Left colon (tissue), 2 donors: Measurements from ENCODE around the gene SP6. TPM values are rescaled to one million over a fixed set of nuclear protein-coding genes. Genes with fewer than 3 reads are reported as not detected.

ENCODE experiments used
- ATAC-seq: fragments of 200-7000 bp; cut with Tn5 transposase; one replicate; pipeline ENCODE4 v1.9.1; 2020; ENCODE audit warnings: mild to moderate bottlenecking, moderate library complexity
- DNase-seq, 2 donors: peaks; one replicate each; pipeline ENCODE4 v3.0.0-alpha.2; 2020
- intact Hi-C, 2 donors: fragments of 100-400 bp; cut with DNase I in 1 of 2; cut with micrococcal nuclease in 1 of 2; formaldehyde crosslinking; loops; one replicate each; pipeline versions ENCODE4 v1.11.2 to v1.14.0; 2022; cut with DNase I, micrococcal nuclease
- total RNA-seq, 2 donors: library from RNA; stranded (reverse); fragmentation: NEBNext Ultra II Directional; extraction: Animal tissue kit (Norgen Biotek cat#: 25700); gene quantifications; one replicate each; pipeline ENCODE4 v1.2.1, GENCODE V29; 2021
- donor health status: DM: no; HTN: no; CAD: no.
- donor health status: DM: yes; HTN: yes; CAD: no.

Gene SP6
- total RNA-seq, 2 donors from 2014 or later = 4.4 to 20.5 TPM

DNA sequence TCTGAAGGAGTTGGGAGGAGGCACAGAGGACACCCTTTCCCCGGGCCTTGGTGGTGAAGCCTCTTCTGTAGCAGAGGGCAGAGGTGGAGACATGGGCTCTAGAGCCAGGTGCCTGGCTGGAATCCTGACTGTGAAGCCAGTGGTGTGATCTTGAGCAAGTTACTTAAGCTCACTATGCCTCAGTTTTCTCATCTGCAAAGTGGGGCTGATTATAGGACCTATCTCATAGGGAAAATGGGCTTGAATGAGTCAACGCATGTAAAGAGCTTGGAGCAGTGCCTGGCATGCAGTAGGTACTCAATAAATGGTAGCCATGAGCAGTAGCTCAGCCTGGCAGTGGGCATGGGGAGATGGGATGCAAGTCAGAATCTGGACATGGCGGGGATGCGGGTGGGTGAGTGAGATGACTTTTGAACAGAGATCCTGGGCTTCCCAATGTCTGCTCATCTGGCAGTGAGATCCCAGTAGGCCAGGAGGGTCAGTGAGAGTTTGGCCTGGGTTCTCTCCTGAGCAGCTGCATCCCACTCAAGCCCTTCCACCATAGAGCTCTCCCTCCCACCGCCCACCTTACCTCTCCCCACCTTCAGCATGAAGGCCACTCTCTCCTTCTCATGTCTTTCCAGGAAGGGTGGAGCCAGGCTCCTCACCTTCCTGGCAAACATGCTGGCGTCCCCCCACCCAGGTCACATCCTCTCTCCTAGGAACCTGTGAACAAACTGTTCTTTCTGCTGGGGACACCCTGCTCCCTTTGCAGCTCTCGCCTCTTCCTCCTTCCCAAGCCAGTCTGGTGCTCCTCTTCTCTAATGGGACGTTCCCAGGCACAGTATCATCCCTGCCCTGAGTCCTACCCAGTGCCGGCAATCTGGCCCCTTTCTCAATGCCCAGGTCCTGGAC is 32.0 kb upstream of the SP6 start:
- DNase-seq (no peak), ATAC-seq (no peak)
- intact Hi-C loops = no loop called here

DNA sequence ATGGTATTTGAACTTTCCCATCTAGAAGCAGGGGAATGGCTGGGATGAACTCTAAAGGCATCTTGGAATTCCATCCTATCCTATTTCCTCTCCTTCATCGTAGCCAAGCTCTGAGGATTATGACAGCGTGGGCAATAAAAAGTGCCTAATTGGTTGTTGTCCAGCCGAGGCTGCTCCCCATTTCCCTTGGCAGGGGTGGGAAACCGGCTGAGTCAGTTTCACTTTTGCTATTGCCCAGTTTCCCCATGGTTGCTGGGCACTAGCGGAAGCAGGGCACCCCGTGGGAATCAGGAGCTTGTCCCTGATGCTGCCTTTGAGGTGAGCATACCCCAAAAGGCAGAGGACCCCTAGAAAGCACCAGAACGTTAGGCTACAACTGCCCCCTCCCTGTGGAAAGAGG is 31.3 kb upstream of the SP6 start:
- DNase-seq (peak; percentile 54 to 81), ATAC-seq (peak; percentile 49)
- intact Hi-C loops = no loop called here

DNA sequence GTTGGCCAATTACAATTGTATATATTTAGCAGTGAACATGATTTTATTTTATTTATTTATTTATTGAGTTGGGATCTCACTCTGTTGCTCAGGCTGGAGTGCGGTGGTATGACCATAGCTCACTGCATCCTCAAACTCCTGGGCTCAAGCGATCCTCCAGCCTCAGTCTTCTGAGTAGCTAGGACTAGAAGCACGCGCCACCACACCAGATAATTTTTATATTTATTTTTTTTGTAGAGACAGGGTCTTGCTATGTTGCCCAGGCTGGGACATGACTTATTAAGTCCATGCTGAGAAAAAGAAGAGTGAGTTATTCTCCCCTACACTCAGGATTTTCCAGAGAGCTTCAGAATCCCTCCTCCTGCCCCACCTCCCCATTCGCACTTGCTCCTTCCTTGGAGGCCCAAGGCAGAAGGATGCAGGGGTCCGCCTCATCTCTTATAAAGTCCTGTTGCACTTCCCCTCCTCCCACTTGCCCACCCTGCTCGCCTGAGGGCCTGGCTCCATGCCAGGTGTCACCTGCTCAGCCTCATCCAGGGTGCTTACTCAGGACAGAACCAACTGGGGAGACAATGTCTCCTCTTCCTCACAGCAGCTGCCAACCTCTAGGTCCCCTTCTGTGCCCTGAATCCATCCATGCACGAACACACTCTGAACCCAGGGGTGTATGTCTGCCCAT is 29.0 kb upstream of the SP6 start:
- intact Hi-C loops = no loop called here
- DNase-seq (no peak), ATAC-seq (no peak)

DNA sequence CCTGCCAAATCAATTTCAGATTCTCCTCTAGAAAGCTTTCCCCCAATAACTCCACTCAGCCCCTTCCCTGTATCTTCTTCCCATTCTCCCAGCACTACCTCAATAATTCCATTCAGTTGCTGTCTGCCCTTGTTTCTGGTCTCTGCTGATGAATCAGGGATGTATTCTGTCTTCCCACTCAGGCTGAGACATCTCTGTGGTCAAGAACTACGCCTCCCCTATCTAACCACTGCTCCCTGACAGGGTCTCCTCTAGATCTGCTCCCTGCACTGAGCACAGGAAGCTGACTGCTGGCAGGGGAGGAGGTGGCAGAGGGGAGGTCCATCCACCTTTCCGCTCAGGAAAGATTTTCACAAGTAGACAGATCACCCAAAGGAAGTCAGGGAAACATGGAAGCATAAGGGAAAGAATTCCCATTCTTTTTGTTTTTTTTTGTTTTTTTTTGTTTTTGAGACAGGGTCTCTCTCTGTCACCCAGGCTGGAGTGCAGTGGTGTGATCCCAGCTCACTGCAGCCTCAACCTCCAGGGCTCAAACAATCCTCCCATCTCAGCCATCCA is 28.1 kb upstream of the SP6 start:
- no peak for DNase-seq
- no peak for ATAC-seq
- intact Hi-C loops = no loop called here

GRCh38 chr17:47878203-47879027 is 27.5 kb upstream of the SP6 start:
- ATAC-seq (no peak), DNase-seq (no peak)
- intact Hi-C loops = no loop called here

DNA sequence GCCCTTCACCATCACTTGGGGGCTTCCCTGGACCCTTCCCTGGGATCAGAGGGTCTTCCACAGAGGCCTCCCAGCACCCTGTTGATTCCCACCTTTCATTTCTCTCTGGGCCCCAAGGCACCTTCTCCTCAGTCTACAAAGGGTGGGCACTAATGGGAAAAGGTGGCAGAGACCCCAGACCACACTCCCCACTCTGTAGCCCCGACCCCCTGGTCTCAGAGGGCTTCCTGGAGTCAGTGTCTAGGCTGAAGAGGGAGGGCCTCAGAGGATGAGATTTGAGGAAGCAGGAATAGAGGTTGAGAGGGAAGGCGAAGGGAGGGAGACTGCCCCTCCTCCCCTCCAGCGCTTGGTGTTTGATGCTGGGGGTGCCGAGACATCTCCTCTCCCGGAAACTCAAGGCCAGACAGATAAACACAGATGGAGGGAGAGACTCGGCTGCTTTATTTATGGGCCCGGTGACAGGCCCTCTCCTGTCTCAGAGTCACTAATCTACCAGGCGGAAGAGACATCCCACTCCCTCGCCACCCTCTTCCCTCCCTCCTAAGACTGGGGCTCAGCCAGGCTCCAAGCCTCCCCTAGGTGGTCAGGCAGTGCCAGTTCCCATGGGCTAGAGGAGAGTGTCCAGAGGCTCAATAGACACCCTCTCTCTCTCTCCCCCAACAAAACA is 26.5 kb upstream of the SP6 start:
- no peak for ATAC-seq
- DNase-seq = no peak
- intact Hi-C loops = no loop called here

DNA sequence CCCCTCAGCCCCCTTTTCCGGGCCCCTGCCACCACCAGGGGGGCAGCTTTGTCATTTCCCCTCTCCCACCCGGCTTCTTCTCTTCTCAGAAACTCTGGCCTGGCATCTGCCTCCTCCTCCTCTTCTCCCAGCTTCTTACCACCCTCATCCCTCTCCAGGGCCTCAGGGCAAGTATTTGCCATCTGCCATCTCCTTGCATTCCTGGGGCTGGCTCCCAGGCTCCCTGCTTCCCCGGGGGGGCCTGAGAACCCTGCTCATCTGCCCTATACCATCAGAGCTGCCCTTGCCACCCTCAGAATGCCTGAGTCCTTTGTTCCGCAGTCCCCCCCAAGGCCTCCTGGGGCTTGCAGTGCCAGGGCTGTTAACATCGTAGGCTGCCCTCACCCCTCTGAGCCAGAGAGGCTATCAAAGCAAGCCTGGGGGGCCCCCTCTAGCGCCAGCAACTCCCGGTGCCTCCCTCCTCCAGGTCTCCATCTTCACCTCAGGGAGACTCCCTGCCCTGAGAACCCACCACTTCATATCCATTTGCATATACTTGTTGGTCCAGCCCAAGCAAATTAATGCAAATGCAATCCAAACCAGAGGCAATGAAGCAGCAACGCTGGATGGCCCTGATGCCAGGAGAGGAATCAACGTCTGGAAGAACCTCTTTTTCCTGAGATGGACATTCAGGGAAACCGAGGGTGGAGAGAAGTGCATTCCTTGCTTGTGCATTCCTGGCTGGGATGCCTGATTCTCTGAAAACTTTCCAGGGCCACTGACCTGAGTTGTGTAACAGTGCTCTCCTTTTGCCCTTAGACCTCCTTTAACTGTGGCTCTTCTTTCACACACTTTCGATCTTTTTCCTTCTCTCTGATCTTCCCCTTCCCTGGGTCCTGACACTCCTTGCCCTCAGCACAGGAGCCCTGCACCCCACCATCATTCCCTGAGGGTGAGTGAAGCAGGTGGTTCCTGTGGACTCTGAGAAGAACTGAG is 24.3 kb upstream of the SP6 start:
- DNase-seq (no peak), ATAC-seq (no peak)
- intact Hi-C loops = no loop called here

DNA sequence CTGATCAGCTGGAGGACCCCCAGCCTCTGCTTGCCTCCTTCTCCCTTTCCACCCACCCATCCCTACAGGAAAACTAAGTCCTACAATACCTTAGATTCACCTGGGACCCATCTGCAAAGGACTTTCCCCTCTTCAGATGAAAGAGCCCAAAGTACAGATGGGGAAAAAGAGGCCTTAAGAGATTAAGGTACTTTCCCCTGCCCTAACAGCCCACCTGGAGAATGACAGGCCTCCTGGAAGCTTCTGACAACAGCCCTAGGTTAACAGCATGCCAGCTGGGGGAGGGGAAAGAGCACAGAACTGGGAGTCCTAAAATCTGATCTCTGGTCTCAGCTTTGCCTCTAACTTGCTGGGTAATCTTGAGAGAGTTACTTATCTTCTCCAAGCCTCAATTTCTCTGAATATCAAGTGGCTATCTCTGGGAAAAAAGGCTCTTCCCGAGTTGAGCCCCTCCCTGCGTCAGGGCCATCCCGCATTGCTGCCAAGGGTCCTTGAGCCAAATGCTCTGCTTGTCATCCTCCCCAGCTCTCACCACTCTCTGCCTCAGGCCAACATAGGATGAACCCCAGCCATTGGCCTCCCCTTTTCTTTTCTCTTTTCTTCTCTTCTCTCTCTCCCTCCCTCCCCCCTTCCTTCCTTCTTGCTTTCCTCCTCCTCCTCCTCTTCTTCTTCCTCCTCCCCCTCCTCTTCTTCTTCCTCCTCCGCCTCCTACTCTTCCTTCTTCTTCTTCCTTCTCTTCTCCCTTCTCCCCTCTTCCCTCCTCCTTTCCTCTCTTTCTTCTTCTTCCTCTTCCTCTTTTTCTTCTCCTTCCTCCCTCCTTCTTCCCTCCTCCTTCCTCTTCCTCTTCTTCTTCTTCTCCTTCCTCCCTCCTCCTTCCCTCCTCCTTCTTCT is 22.5 kb upstream of the SP6 start:
- DNase-seq = no peak
- ATAC-seq = no peak
- intact Hi-C loops = no loop called here

DNA sequence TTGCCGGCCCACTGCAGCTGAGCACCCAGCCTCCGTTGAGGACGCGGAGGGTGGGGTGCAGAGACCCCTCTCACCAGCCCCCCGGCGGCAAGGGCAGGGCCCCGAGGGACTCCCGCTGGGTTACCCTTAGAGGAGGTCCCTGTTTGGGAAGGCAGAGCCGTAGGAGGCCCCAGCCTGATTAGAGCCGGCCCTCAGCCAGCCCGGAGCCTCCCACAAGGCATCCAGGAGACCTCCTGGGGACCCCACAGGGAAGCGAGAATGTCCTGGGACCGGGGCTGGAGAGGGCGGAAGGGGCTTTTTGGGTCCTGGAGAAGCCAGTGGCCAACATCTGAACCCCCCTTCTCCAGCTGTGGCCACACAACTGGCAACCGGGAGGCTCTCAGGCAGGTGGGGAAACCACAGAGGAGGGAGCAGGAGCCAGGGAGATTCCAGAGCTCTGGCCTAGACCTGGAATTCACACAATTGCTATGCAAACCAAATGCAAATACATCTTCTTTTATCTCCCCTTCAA is 21.7 kb upstream of the SP6 start:
- ATAC-seq = no peak
- intact Hi-C loops = no loop called here

DNA sequence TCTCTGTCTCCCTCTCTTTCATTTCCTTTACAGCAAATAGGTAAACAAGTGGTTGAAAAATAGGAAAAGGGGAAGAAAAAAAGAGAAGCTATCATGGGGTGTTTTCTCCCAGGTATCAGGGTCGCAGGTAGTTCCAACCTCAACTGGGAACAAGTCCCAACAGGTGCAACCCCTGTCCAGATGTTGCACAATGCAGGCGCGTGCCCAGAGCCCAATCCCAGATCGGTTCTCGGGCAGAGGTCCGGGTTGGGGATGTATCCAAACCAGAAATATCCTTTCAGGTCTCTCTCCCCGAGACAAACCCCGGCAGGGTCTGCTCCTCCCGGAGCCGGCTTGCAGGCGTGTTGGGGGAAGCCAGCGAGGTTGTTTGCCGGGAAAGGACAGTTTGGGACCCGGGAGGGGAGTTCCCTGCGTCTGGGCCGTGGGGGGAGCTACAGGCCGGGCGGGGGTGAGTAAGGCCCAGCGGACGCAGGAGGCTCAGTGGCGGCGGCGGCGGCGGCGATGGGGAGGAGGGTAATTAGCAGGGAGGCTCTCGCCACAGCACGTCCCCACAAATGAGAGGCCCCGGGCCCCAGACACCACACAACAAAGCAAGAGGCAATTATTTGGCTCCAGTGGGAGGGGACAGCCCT is 21.2 kb upstream of the SP6 start:
- intact Hi-C loops = no loop called here
- ATAC-seq (no peak), DNase-seq (no peak)

More for the DNA sequence above, 21.7 kb upstream of the SP6 start:
- DNase-seq = no peak

DNA sequence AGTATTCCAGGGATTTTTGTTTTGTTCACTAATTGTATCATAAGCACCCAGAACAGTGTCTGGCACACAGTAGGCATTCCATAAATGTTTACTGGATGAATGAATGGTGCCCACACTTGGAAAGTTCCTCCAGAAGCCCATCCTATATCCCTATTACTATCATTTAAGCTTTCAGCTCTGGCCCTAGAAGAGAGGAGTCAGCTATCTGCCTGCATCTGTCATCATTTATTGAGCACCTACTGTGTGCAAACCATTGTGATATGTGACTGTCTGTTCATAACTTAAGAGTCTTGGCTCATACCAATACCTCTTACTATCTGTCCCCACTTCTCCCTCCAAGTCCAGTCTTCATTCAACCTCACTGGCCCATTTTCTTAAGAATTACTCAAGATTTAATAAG is 20.1 kb upstream of the SP6 start:
- intact Hi-C loops = no loop called here
- ATAC-seq (no peak), DNase-seq (no peak)

GRCh38 chr17:47870056-47870455 is 19.1 kb upstream of the SP6 start:
- no peak for DNase-seq
- no peak for ATAC-seq
- intact Hi-C loops = no loop called here

DNA sequence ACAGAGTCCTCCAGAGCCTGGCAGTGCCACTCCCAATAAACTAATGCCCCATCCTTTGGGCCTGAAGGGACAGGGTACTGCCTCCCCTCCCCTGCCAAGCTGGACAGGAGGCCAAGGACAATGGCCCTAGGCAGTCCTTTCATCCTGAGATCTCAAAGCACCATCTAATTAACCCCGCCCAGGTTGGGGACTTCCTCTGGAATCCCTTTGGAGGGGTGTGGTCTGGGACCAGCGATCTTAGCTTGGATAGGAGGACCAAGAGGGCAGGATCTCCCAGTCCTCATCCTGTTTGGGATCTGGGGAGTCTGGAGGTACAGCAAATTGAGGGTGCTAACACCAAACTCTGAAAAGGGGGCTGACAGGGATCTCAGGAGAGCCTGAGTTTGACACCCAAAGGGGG is 18.2 kb upstream of the SP6 start:
- intact Hi-C loops = no loop called here
- ATAC-seq = no peak
- no peak for DNase-seq

DNA sequence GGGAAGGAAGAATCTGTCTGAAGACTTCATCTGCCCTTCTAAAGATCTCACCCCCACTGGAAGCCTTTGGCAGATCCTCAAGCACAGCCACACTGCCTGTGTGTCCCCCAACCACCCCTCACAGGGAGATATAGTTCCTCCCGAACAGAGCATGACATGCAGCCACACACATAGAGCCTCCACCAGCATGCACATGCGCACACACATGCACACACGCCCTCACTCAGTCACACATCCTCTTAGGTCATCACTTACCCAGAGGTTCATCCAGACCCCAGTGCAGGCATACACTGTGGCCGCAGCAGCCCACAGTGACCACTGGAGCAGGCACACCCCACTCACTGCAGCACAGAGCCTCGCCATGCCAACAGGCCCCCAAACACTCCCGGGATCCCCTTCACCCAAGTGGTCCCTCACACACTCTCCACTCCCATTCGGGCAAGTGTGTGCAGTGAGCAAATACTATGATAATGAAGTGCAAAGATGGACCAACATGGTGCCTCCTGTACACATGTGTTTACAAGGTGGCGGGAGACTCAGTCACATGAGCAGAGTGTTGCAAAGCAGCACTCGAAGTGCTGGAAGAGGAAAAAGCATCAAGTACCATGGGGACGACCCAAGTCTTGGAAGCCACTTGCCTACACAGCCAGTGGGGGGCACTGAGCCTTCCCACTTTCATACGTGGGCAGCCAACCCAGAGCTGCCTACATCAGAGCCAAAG is 17.0 kb upstream of the SP6 start:
- DNase-seq = no peak
- intact Hi-C loops = no loop called here
- ATAC-seq = no peak

DNA sequence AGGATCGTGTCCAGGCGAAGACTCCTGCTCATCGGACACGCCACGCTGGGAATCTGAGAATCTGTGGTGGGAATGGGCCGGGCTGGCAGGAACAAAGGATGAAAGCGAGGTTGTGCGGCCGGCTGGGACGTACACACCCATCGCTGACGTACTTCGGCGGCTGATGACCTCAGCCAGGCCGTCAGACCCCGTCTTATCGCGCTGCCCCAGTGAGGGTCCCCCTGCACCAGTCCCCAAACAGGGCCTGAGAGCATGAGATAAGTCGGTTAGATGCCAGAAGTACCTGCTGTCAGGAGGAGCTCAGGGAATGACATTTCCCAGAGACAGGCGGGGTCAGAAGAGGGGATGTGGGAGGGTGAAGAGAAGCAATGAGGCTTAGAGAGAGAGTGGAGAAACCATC is 16.0 kb upstream of the SP6 start:
- intact Hi-C loops = no loop called here
- ATAC-seq = no peak
- no peak for DNase-seq
